Neural progenitor cell (in vitro differentiated cells): ENCODE measurements around the gene SLC15A3. TPM values are rescaled to one million over a fixed set of nuclear protein-coding genes. Genes with fewer than 3 reads are reported as not detected.
"Not testable (repeated sequence)": the region's sequence is repeated elsewhere in the genome, so short reads cannot be mapped to it uniquely, and the experiment has no call there.

Experiments used
- DNase-seq: peaks from one replicate; pipeline ENCODE4 v3.0.0-alpha.2; 2016; ENCODE audit warnings: low spot score
- H2AFZ ChIP-seq: fragments of 200-600 bp; sonication (generic); replicated peaks from 2 replicates; pipeline ENCODE4 v1.6.1; 2016; ENCODE audit warnings: antibody characterized with exemption
- H3F3A ChIP-seq: fragments of 200-600 bp; sonication (generic); 2 replicates; pipeline ENCODE4 v1.6.1; 2016; ENCODE audit warnings: antibody characterized with exemption, low read depth
- H3K27ac ChIP-seq: fragments of 200-600 bp; sonication (generic); 2 replicates; pipeline ENCODE4 v1.5.1; 2016; ENCODE audit warnings: mild to moderate bottlenecking
- H3K27me3 ChIP-seq: fragments of 200-600 bp; sonication (generic); 2 replicates; pipeline ENCODE4 v1.6.1; 2016; ENCODE audit warnings: mild to moderate bottlenecking, moderate library complexity
- H3K36me3 ChIP-seq: fragments of 200-600 bp; sonication (generic); 2 replicates; pipeline ENCODE4 v1.5.1; 2016
- H3K4me1 ChIP-seq: fragments of 200-600 bp; sonication (generic); 2 replicates; pipeline ENCODE4 v1.6.1; 2016; ENCODE audit warnings: mixed run types
- H3K4me2 ChIP-seq: fragments of 200-600 bp; sonication (generic); 2 replicates; pipeline ENCODE4 v1.6.1; 2016
- H3K4me3 ChIP-seq: fragments of 200-600 bp; sonication (generic); 2 replicates; pipeline ENCODE4 v1.5.1; 2016
- H3K79me2 ChIP-seq: fragments of 200-600 bp; sonication (generic); 2 replicates; pipeline ENCODE4 v1.6.1; 2016; ENCODE audit warnings: low read depth
- H3K9ac ChIP-seq: fragments of 200-600 bp; sonication (generic); 2 replicates; pipeline ENCODE4 v1.6.1; 2016
- H3K9me3 ChIP-seq: fragments of 200-600 bp; sonication (generic); 2 replicates; pipeline ENCODE4 v1.5.1; 2016; ENCODE audit warnings: low read depth
- H4K20me1 ChIP-seq: fragments of 200-600 bp; sonication (generic); 2 replicates; pipeline ENCODE4 v1.6.1; 2016; ENCODE audit warnings: low read depth
- H3K27ac Mint-ChIP-seq: 3 replicates; pipeline ENCODE4 v1.8.0; 2021; ENCODE audit warnings: mixed read lengths
- H3K27me3 Mint-ChIP-seq: 2 replicates; pipeline ENCODE4 v1.8.0; 2022; ENCODE audit warnings: low read depth, mild to moderate bottlenecking, inconsistent platforms, moderate library complexity, mixed read lengths; ENCODE audit not compliant: insufficient read depth
- H3K36me3 Mint-ChIP-seq: 3 replicates; pipeline ENCODE4 v1.8.0; 2021; ENCODE audit warnings: mixed read lengths
- H3K4me1 Mint-ChIP-seq: 3 replicates; pipeline ENCODE4 v1.8.0; 2021; ENCODE audit warnings: mixed read lengths
- H3K4me3 Mint-ChIP-seq: 3 replicates; pipeline ENCODE4 v1.8.0; 2021; ENCODE audit warnings: mild to moderate bottlenecking, moderate library complexity, mixed read lengths
- H3K9me3 Mint-ChIP-seq: 3 replicates; pipeline ENCODE4 v1.8.0; 2020; ENCODE audit warnings: mixed read lengths
- CTCF ChIP-seq: fragments of 200-600 bp; sonication (generic); IDR thresholded peaks from 2 replicates; pipeline ENCODE4 v1.5.1; 2017; ENCODE audit warnings: antibody characterized with exemption, mild to moderate bottlenecking
- EZH2 ChIP-seq: fragments of 200-600 bp; sonication (generic); IDR thresholded peaks from 2 replicates; pipeline ENCODE4 v1.6.1; 2017; ENCODE audit warnings: antibody characterized with exemption, mild to moderate bottlenecking, moderate library complexity
- EZH2phosphoT487 ChIP-seq: fragments of 200-600 bp; sonication (generic); IDR thresholded peaks from 2 replicates; pipeline ENCODE4 v1.6.1; 2017; ENCODE audit warnings: antibody characterized with exemption
- total RNA-seq: library from RNA; depleted of rRNA; stranded (reverse); fragments of >200 nt; gene quantifications from 2 replicates; pipeline ENCODE4 v1.2.3, GENCODE V29; 2015; ENCODE audit warnings: low replicate concordance

The SLC15A3 gene
- total RNA-seq, 1 donor from 2014 or later, result 1.4 TPM

GRCh38 chr11:60910281-60910687 lies 41.7 kb downstream of the SLC15A3 start:
- Histone ChIP-seq H3K79me2 (peaks cover 8% of the 10 kb centered on the region), H3K4me3 (no peak overlapping the region), H3K9me3 (no peaks in the 10 kb centered on the region), H4K20me1 (peaks cover 13% of the 10 kb centered on the region), H3K9ac (no peak overlapping the region), H3K27ac (no peak overlapping the region), H3K27me3 (peaks cover 49% of the 10 kb centered on the region), H3K36me3 (no peaks in the 10 kb centered on the region), H3K4me1 (peaks cover 16% of the 10 kb centered on the region), H3K4me2 (no peak overlapping the region), H2AFZ (no peak overlapping the region), H3F3A (peaks cover 27% of the 10 kb centered on the region)
- DNase-seq, result no peak
- TF ChIP-seq EZH2 (no peak), EZH2phosphoT487 (no peak), CTCF (no peak)
- no peak overlapping the region for H3K27ac Mint-ChIP-seq
- peaks cover 2% of the 10 kb centered on the region for H3K9me3 Mint-ChIP-seq
- H3K4me3 Mint-ChIP-seq, result no peak overlapping the region
- no peaks in the 10 kb centered on the region for H3K36me3 Mint-ChIP-seq
- peaks cover 14% of the 10 kb centered on the region for H3K27me3 Mint-ChIP-seq
- peaks cover 46% of the 10 kb centered on the region for H3K4me1 Mint-ChIP-seq

GRCh38 chr11:60909680-60910280 lies 42.2 kb downstream of the SLC15A3 start:
- Histone ChIP-seq H3K79me2 (peaks cover 13% of the 10 kb centered on the region), H3K4me1 (peaks cover 21% of the 10 kb centered on the region), H4K20me1 (peaks cover 15% of the 10 kb centered on the region), H3F3A (peaks cover 22% of the 10 kb centered on the region), H3K27me3 (peaks cover 49% of the 10 kb centered on the region)
- DNase-seq, H2AFZ ChIP-seq, H3K36me3 Mint-ChIP-seq, H3K36me3 ChIP-seq, H3K9me3 Mint-ChIP-seq, H3K4me2 ChIP-seq, H3K4me3 ChIP-seq, H3K27me3 Mint-ChIP-seq, H3K9ac ChIP-seq, H3K27ac Mint-ChIP-seq, H3K4me3 Mint-ChIP-seq, H3K27ac ChIP-seq, H3K9me3 ChIP-seq: not testable (repeated sequence)
- H3K4me1 Mint-ChIP-seq, result peaks cover 46% of the 10 kb centered on the region

- Histone ChIP-seq H3F3A (peaks cover 14% of the 10 kb centered on the region), H3K4me3 (no peak overlapping the region), H3K4me1 (peaks cover 25% of the 10 kb centered on the region), H3K27me3 (peaks cover 49% of the 10 kb centered on the region), H3K79me2 (peaks cover 23% of the 10 kb centered on the region), H3K27ac (no peak overlapping the region), H3K4me2 (no peak overlapping the region), H3K36me3 (no peaks in the 10 kb centered on the region), H3K9ac (no peak overlapping the region), H2AFZ (no peak overlapping the region), H3K9me3 (no peaks in the 10 kb centered on the region), H4K20me1 (peaks cover 23% of the 10 kb centered on the region)
- Mint-ChIP-seq H3K27ac (no peak overlapping the region), H3K4me1 (peaks cover 54% of the 10 kb centered on the region), H3K4me3 (no peak overlapping the region), H3K27me3 (peaks cover 8% of the 10 kb centered on the region), H3K9me3 (peaks cover 2% of the 10 kb centered on the region), H3K36me3 (no peaks in the 10 kb centered on the region)
- no peak for DNase-seq
- TF ChIP-seq CTCF (no peak), EZH2 (no peak), EZH2phosphoT487 (no peak)
Measured at GRCh38 chr11:60908803-60909202, 43.2 kb downstream of the SLC15A3 start.

GRCh38 chr11:60906132-60906972 lies 45.6 kb downstream of the SLC15A3 start, which contains the start of gene PRPF19:
Gene PRPF19, minus strand, starts transcription at chr11:60906585. Its CDS starts 203 bp downstream, at chr11:60906382.
- Histone ChIP-seq H3K79me2 (peaks cover 38% of the 10 kb centered on the region), H3K9me3 (no peaks in the 10 kb centered on the region), H3K9ac (peak within 1 kb of the TSS; percentile 95), H3K4me3 (peak within 1 kb of the TSS; percentile 80), H3K36me3 (no peaks in the 10 kb centered on the region), H3K27ac (peak within 1 kb of the TSS; percentile 95), H3K27me3 (peaks cover 44% of the 10 kb centered on the region), H3F3A (peaks cover 9% of the 10 kb centered on the region), H3K4me2 (peak within 1 kb of the TSS; percentile 91), H3K4me1 (peaks cover 11% of the 10 kb centered on the region), H4K20me1 (peaks cover 33% of the 10 kb centered on the region), H2AFZ (peak within 1 kb of the TSS; percentile 77)
- peaks cover 2% of the 10 kb centered on the region for H3K9me3 Mint-ChIP-seq
- H3K27ac Mint-ChIP-seq, result peak within 1 kb of the TSS; percentile 57
- peak; percentile 98 for DNase-seq
- peak within 1 kb of the TSS; percentile 92 for H3K4me3 Mint-ChIP-seq
- peaks cover 5% of the 10 kb centered on the region for H3K36me3 Mint-ChIP-seq
- H3K4me1 Mint-ChIP-seq, result peaks cover 34% of the 10 kb centered on the region
- TF ChIP-seq CTCF, result no peak
- TF ChIP-seq EZH2phosphoT487, result no peak
- TF ChIP-seq EZH2, result no peak
- peaks cover 7% of the 10 kb centered on the region for H3K27me3 Mint-ChIP-seq
